ENCODE results near the gene DHX29.
A peak's percentile ranks its signal among the peaks of the same experiment; 100 is the strongest.
"Not testable (repeated sequence)": the region's sequence is repeated elsewhere in the genome, so short reads cannot be mapped to it uniquely, and the experiment has no call there.

The DHX29 gene, protein sequence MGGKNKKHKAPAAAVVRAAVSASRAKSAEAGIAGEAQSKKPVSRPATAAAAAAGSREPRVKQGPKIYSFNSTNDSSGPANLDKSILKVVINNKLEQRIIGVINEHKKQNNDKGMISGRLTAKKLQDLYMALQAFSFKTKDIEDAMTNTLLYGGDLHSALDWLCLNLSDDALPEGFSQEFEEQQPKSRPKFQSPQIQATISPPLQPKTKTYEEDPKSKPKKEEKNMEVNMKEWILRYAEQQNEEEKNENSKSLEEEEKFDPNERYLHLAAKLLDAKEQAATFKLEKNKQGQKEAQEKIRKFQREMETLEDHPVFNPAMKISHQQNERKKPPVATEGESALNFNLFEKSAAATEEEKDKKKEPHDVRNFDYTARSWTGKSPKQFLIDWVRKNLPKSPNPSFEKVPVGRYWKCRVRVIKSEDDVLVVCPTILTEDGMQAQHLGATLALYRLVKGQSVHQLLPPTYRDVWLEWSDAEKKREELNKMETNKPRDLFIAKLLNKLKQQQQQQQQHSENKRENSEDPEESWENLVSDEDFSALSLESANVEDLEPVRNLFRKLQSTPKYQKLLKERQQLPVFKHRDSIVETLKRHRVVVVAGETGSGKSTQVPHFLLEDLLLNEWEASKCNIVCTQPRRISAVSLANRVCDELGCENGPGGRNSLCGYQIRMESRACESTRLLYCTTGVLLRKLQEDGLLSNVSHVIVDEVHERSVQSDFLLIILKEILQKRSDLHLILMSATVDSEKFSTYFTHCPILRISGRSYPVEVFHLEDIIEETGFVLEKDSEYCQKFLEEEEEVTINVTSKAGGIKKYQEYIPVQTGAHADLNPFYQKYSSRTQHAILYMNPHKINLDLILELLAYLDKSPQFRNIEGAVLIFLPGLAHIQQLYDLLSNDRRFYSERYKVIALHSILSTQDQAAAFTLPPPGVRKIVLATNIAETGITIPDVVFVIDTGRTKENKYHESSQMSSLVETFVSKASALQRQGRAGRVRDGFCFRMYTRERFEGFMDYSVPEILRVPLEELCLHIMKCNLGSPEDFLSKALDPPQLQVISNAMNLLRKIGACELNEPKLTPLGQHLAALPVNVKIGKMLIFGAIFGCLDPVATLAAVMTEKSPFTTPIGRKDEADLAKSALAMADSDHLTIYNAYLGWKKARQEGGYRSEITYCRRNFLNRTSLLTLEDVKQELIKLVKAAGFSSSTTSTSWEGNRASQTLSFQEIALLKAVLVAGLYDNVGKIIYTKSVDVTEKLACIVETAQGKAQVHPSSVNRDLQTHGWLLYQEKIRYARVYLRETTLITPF (N-terminal part only)

DNA sequence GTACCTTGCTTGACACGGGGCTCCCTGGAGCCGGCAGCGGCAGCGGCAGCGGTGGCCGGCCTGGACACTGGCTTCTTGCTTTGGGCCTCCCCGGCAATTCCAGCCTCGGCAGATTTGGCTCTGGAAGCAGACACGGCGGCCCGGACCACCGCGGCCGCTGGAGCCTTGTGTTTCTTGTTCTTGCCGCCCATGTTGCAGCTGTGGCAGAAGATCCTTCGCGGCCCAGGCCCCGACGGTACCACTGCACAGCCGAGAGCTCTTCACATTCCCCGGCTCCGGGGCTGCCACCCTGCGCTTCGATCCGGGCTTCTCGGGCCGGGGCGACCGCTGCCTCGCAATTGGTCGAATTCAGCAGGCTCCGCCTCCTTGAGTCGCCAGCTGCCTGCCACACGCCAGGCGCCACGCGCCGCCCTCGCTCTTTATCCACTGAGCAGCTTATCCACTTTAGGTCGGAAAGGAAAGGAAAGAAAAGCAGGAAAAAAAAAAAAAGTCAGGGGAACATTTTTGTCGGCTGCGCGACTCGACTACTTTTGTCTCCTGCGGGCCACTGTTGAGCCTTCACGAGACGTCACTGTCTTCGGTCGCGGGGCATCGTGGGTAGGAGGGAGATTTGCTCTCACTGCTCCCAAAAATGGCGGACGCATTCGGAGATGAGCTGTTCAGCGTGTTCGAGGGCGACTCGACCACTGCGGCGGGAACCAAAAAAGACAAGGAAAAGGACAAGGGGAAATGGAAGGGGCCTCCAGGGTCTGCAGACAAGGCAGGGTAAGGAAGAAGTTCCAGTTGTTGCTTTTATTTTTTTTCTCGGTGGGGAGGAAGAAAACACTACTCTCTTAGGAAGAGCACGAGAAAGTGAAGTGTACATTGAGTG lies at the start of gene DHX29, which contains the start of gene MTREX:
Gene DHX29, minus strand, starts transcription at position 312 of the 871 bp plus-strand sequence. Its CDS starts 121 bp downstream, at position 191.
Gene MTREX, plus strand, starts transcription at position 607 of the 871 bp plus-strand sequence. Its CDS starts 25 bp downstream, at position 632.
- DNase-seq = peak; percentile 80

DNA sequence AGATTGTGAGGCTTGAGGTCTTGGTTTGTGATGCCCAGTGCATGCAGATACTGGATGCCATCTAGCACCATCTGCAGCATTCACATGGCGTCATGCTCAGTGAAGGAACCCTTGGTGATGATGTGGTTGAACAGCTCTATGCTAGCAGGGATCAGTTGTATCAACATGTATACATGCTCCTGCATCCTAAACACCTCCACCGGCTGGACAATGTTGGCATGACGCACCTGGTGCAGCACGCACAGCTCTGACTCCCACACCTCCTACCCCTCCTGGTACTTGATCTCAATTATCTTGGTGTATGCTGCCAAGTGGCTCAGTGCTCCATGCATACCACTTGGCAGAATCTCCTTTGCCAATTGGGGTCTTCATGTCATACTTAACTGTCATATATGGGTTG lies 49.4 kb upstream of the DHX29 start:
- DNase-seq = no peak

DNA sequence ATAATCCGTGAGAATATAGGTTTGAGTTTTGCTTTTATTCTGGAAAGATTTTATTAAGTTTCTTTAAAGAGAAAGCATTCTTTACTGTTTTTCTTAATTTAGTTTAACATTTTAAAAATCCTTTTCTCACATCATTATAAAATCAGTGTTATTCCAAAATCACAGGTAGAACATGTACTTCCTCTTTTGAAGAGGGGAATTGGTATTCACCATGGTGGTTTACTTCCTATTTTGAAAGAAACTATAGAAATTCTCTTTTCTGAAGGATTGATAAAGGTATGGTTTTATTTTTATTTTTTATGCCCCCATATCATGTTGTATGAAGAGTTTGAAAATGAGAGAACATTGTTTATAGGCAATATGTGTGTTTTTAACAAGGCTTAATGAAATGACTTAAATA lies 43.3 kb upstream of the DHX29 start:
- no peak for DNase-seq

DNA sequence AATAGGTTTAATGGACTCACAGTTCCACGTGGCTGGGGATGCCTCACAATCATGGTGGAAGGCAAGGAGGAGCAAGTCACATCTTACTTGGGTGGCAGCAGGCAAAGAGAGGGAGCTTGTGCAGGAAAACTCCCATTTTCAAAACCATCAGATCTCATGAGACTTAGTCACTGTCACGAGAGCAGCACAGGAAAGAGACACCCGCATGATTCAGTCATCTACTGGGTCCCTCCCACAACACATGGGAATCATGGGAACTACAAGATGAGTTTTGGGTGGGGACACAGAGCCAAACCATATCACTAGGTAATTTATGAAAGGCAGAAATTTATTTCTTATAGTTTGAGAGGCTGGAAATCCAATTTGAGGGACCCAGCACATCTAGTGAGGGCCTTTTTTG lies 40.3 kb upstream of the DHX29 start:
- no peak for DNase-seq

DNA sequence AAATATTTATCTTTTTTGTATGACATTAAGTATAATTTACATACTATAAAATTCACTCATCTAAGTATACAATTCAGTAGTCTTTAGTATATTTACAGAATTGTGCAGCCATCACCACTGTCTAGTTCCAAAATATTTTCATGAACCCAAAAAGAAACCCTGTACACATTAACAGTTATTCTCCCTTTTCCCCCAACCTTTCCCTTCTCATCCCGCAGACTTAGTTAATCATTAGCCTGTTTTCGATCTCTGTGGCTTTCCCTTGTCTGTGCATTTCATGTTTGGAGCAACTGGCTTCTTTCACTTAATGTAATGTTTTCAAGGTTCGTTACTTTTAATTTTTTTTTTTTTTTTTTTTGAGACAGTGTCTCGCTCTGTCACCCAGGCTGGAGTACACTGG lies 37.8 kb upstream of the DHX29 start:
- DNase-seq = no peak

DNA sequence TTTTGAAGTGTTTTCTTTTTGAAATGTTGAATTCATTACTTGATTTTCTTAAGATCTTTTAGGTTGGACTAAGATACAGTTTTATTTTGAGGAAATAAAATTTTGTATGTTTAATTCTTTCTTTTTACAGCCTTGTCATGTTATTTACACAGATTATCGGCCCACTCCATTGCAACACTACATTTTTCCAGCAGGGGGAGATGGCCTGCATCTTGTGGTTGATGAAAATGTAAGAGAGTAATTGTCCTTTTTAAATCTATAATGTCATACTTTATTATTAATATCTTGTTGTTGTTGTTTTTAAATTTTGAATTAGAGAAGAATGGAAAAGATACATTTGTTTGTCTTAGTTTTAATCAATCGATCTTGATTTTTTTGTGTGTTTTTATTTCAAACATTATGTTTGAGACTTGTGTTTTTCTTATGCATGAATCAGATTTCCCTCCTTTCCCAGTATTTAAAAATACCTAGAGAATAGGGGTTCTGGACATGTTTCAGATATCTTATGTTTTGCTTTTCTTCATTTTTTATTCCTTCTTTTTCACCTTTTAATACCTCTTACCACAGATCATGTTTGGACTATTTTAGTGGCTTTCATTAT lies 37.0 kb upstream of the DHX29 start:
- no peak for DNase-seq

DNA sequence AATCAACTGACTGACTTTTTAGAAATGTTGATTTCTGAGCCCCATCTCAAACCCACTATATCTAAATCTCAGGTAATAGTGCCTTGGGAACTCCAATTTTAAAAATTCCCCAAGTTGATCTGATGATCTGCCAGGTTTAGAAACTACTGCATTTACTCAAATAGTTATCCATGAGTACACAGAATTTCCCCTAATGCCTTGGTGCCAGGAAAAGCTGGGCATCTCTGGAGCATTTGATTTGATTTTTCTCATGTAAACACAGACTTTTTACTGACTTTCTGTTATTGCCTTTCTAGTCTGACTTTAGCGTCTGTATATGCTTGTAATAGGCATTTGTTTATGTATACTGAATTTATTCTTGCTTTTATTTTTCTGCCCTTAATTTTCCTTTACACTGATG lies 36.1 kb upstream of the DHX29 start:
- DNase-seq = no peak

DNA sequence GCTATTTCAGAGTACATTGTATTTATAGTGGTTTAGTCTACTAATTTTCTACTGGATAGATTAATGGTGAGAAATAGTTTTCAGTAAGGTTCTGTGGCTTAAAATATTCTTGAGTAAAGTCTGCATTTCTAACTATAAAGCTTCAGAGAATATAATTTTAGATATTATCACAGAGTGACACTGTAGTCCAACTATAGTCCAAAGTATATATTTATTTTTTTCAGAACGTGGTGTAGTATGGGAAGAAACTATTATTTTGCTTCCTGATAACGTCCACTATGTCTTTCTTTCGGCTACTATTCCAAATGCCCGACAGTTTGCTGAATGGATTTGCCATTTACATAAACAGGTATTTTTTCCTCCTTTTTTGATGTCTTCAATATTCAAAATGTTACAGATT lies 35.6 kb upstream of the DHX29 start:
- no peak for DNase-seq

DNA sequence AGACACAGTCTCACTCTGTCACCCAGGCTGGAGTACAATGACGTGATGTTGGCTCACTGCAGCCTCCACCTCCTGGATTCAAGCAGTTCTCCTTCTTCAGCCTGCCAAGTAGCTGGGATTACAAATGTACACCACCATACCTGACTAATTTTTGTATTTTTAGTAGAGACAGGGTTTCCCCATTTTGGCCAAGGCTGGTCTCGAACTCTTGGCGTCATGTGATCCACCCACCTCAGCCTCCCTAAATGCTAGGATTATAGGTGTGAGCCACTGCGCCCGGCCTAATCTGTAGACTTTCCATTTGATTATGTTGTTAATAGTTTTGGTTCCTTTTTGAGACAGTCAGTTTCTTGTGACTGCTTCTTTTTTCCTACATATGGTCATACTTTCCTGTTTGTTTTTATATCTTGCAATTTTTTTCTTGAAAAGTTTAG lies 31.3 kb upstream of the DHX29 start:
- no peak for DNase-seq

DNA sequence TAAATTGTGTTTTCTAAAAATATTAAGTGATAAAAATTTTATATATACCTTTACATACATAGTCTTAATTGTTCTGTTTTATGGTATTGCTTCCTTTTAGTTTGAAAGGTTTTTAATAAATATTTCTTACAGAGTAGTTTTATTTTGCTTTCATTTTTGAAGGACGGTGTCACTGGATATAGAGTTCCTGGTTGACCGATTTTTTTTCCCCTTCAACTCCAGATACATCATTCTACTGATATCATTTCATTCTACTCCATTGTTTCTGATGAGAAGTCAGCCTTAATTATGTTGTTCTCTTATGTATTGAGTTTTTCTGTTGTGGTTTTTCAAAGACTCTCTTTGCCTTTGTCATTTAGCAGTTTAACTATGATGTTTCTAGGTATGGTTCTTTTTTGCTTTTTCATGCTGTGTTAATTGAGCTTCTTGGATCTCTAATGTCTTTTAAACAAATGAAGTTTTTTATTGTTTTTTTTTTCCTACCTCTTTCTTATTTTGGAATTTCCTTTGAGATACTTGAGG lies 30.7 kb upstream of the DHX29 start:
- DNase-seq = no peak

DNA sequence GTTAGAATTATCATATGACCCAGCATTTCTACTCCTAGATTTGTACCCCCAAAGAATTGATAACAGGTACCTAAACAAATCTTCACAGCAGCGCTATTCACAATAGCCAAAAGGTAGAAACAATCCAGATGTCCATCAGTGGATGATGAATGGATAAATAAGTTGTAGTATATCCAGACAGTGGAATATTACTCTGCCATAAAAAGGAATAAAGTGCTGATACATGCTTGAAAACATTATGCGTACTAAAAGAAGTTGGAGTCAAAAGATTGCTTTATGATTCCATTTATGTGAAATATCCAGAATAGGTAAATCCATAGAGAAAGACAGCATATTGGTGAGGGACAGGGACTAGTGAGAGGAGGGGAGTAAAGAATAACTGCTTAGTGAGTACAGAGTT lies 26.3 kb upstream of the DHX29 start:
- no peak for DNase-seq

DNA sequence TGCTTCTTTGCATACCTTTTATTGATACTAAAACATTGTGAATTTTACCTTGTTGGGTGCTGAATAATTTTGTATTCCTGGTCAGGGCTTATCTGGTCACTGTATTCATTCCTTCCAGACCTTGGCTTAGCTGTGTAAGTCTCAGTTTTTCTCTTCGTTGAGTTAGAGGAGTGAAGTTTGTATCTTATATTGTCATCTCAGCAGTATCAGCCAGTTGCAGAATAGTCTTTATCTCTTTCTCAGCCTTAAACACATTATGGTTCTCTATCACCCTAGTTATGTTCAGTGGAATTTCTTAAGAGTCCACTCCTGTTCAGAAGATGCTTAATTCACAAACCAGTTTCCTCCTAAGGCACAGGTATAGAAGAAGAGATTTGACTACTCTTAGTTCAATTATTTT lies 25.5 kb upstream of the DHX29 start:
- DNase-seq = no peak

DNA sequence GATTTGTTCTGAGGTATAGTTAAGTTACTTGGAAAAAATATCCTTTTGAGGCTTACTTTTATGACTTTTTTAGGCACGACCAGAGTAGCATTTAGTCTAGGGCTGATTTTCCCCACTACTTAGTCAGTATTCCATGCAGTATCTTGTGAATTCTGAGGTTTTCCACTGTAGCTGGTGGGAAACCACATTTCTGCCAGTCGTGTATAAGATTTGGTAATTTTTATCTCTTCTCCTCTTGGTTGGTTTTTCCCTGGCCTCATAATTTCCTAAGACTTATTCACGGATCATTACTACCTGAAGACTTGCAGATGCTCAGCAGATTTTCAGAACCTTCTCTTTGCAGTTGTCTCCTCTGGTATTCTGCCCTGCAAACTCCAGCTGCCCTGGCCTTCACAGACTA lies 23.8 kb upstream of the DHX29 start:
- DNase-seq = no peak

DNA sequence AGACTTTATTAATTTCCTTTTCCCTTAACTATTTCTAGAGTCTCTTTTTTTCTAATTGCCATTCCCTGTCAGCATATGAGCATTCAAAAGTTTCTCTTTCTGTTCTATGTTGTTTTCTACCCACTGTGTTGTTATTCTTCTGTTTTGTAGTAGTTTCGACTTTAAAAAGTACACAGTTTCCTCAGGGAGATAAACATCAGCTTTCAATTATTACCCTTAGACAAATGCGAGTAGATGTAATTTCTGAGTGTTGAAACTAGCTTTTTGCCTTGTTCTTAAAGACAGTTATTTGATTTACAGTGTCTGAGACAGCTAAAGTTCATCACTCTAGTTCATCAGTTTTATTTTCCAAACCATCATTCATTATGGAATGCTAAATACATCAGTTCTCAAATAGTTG lies 19.8 kb upstream of the DHX29 start:
- DNase-seq = no peak

DNA sequence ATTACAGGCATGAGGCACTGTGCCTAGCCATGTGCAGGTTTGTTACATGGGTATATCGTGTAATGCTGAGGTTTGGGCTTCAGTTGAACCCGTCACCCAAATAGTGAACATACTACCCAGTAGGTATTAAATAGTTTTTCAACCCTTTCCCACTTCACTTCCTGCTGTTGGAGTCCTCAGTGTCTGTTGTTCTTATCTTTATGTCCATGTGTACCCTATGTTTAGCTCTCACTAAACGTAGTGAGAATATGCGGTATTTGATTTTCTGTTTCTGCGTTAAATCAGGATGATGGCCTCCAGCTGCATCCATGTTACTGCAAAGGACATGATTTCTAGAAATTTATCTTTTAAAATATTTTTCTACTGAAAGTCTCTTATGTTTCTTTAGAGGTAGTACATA lies 18.1 kb upstream of the DHX29 start:
- DNase-seq = no peak

DNA sequence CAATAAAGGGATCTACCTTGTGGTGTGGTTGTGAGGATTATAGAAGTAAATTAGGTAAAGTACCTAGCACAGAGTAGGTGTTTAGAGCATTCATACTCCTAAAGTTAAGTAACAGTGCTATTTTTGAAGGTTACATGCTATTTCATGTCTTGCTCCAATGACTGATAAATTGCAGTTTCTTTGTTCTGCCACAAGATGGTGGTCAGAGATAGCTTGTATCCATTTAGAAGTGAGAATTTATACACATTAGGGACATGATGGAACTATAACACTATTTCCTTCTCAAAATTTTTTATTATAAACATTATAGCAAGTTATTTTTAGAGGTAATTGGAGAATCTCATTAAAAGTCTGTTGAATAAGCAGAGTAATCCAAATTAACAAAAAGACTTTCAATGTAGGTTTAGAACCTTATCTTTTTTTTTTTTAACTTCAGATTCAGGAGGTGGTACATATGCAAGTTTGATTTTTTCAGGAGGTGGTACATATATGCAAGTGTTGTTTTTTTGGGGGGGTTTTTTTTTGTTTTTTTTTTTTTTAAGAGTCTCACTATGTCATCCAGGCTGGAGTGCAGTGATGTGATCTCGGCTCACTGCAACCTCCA lies 17.4 kb upstream of the DHX29 start:
- no peak for DNase-seq

DNA sequence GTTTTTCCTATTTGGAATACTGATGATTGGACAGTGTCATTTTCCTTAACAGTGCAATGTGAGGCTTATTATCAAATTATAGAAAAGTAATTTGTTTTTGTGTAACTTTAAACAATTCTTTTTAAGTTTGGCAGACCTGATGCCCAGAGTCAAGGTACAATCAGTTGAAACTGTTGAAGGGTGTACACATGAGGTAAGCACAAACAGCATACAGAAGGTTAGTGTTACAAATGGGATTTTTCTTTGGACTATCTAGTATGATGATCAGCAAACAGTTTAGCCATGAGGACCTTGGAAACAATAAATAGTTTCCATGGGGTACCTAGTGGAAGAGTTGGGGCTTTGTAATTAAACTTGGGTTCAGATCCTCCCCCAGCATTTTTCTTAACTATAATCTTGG lies 16.5 kb upstream of the DHX29 start:
- no peak for DNase-seq

DNA sequence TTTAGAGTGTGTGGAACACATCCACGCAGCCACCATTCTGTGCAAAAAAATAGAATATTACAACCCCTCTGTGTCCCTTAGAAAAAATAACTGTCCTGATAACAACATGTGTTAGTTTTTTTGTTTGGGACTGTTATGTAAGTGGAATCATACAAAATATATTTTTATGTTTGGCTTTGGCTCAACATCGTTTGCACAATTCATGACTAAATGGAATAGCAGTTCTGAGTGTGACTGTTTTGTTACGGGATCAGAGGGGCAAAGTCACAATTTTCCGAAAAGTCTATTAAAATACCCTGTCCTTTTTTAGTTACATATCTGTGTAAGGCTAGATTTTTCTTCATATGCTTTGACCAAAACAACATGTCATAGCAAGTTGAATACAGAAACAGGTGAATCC lies 13.1 kb upstream of the DHX29 start:
- no peak for DNase-seq

DNA sequence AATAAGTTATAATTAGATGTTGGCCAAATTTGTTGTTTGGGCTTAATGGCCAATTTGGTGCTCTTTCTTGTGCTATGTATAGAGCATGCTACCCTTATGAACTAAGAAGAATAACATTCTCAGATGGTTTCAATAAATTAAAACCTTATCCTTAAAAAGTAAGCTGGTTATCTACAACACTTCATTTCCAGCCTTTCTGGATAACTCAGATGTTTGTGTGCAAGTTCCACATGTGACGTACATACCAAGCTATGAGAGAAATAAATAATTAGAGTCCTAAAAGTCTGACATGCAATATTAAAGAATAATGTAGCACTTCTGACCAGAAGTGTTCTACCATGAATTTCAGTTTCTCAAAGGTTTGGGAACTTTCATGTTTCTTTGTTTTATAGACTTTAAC lies 12.0 kb upstream of the DHX29 start:
- no peak for DNase-seq

DNA sequence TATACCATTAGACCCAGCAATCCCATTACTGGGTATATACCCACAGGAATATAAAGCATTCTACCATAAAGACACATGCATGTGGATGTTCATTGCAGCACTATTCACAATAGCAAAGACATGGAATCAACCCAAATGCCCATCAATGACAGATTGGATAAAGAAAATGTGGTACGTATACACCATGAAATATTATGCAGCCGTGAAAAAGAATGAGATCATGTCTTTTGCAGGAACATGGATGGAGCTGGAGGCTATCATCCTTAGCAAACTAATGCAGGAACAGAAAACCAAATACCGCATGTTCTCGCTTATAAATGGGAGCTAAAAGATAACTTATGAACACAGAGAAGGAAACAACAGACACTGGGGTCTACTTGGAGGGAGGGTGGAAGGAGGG lies 10.7 kb upstream of the DHX29 start:
- DNase-seq = not testable (repeated sequence)

DNA sequence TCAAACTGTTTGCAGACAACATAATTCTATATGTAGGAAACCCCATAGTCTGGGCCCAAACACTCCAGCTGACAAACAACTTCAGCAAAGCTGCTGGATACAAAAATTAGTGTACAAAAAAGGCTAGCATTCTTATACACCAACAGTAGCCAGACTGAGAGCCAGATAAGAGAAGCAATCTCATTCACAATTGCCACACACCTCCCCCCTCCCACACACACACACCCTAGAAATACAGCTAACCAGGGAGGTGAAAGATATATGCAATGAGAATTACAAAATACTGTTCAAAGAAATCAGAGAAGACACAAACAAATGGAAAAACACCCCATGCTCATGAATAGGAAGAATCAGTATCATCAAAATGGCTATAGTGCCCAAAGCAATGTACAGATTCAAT lies 9.3 kb upstream of the DHX29 start:
- no peak for DNase-seq

All from NCI-H1048 (cell line).